Kidney tubule cell (primary cell): Measurements from ENCODE around the gene MCOLN1.
"Not testable (repeated sequence)": the region's sequence is repeated elsewhere in the genome, so short reads cannot be mapped to it uniquely, and the experiment has no call there.

ENCODE experiments used
- DNase-seq: peaks from one replicate; pipeline ENCODE4 v3.0.0-alpha.2; 2018; ENCODE audit warnings: low spot score

The MCOLN1 gene

DNA sequence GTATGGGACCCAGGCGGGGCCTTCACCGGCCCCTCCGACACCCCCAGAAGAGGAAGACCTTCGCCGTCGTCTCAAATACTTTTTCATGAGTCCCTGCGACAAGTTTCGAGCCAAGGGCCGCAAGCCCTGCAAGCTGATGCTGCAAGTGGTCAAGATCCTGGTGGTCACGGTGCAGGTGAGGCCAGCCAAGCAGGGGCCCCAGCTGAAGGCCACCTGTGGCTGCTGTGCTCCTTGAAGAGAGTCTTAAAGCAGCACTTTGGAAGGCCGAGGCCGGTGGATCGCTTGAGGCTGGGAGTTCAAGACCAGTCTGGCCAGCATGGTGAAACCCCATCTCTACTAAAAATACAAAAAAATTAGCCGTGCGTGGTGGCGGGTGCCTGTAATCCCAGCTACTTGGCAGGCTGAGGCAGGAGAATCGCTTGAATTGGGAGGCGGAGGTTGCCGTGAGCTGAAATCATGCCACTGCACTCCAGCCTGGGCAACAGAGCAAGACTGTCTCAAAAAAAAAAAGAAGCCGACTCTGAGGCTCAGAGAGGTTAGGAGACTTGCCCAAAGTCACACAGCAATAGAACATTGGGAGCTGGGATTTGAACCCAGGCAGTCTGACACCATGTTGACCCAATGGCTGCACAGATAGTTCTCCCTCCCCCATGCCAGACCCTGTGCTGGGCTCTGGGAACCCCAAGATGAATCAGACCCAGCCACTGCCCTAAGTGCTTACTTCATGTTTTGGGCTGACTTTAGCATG is 2.7 kb downstream of the MCOLN1 start:
- no peak for DNase-seq

DNA sequence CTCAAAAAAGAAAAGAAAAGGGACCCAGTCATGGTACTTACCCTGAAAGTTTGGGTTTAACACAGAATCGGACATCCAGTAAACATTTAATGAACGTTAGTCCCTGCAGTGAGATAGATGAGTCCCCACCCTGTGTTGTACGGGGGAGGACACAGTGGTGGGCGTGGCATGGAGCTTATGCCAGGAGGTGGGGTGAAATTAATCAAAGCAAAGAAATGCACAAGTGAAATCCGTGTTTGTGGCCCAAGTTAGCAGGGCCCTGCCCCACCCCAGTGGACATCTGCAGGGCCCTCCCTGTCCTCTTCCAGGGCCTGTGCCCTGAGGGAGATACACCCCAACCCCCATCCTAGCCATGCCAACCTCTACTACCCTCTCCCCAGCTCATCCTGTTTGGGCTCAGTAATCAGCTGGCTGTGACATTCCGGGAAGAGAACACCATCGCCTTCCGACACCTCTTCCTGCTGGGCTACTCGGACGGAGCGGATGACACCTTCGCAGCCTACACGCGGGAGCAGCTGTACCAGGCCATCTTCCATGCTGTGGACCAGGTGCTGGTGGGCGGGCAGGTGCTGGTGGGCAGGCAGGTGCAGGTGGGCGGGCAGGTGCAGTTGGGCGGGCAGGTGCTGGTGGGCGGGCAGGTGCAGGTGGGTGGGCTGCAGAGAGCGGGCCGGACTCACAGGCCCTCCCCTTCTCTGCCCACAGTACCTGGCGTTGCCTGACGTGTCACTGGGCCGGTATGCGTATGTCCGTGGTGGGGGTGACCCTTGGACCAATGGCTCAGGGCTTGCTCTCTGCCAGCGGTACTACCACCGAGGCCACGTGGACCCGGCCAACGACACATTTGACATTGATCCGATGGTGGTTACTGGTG is 3.9 kb downstream of the MCOLN1 start:
- no peak for DNase-seq

DNA sequence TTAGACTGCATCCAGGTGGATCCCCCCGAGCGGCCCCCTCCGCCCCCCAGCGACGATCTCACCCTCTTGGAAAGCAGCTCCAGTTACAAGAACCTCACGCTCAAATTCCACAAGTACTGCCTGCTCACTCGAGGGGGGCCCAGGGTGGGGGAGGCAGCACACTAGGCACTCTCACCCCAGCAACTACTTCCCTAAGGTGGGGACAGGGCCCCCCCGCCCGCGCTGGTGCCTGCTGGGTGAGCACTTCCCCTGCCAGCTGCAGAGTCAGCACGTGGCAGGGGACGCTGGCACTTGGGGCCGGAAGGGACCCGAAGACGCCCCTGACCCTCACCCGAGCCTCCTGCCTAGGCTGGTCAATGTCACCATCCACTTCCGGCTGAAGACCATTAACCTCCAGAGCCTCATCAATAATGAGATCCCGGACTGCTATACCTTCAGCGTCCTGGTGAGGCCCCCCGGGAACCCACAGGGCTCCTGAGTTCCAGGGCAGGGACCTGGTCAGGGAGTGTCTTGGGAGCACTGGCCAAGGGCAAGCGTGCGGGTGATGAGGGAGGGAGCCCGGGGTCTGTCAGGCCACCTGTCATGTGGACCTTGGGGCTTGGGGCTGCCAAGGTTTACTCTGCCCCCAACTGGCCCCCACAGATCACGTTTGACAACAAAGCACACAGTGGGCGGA is 5.2 kb downstream of the MCOLN1 start:
- no peak for DNase-seq

DNA sequence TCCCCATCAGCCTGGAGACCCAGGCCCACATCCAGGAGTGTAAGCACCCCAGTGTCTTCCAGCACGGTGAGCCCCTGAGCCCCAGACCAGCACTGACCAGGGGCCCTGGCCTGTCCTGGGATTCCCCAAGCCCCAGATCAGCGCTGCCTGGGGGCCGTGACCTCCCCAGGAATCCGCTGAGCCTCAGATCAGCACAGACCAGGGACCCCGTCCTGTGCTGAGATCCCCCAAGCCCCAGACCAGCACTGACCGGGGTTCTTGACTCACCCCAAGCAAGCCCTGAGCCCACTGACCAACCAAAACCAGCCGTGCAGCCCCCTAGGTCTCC is 5.7 kb downstream of the MCOLN1 start:
- no peak for DNase-seq

DNA sequence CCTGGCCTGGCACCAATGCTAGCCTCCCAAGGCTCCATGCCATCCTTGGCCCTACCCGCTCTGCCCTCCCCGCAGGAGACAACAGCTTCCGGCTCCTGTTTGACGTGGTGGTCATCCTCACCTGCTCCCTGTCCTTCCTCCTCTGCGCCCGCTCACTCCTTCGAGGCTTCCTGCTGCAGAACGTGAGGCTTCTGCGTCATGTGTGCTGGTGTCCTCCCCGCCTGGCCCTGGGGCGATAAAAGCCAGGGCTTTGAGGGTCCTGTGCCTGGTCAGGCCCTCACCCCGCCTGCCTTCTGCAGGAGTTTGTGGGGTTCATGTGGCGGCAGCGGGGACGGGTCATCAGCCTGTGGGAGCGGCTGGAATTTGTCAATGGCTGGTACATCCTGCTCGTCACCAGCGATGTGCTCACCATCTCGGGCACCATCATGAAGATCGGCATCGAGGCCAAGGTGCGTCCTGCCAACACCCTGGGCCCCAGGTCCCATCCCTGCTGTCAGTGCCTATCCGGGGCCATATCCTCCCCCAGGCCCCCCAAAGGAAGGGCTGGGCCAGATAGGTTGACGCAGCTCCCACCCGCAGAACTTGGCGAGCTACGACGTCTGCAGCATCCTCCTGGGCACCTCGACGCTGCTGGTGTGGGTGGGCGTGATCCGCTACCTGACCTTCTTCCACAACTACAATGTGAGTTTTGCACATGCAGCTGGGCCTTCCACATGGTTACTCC is 6.3 kb downstream of the MCOLN1 start:
- no peak for DNase-seq

DNA sequence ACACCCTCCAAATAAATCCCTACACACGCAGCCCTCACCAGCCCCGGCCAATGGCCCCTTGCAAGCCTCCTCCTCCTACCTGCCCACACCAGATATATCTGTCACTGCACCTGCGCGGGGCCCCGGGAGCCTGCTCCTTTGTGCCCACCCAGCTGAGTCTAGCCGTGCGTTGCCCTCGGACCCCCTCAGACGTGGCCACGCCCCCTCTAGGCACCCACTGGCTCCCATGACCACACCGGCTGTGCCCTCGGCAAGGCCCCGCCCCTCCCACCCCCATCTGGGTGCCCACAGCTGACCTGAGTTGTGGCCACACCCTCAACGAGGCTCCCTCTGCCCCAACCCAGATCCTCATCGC is 6.8 kb downstream of the MCOLN1 start:
- DNase-seq = no peak

DNA sequence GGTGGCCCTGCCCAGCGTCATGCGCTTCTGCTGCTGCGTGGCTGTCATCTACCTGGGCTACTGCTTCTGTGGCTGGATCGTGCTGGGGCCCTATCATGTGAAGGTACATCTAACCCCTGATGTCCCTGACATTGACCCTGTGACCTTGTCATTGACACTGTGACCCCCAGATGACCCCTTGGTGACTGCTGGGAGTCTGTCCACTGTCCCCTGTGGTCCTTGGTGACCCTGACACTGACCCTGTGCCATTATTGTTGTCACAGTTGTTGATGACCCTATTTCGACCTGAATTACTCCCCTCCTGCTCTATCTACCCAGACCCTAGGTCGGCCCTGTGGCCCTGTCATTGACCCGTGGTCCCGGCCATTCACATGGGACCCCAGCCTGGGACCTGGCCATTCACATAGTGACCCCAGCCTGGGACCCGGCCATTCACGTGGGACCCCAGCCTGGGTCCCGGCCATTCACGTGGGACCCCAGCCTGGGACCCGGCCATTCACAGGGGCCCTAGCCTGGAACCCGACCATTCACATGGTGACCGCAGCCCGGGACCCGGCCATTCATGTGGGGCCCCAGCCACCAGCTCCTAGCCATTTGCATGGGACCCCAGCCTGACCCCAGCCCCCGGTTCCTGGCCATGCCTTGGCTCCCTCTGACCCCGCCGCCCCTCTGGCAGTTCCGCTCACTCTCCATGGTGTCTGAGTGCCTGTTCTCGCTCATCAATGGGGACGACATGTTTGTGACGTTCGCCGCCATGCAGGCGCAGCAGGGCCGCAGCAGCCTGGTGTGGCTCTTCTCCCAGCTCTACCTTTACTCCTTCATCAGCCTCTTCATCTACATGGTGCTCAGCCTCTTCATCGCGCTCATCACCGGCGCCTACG is 7.4 kb downstream of the MCOLN1 start:
- no peak for DNase-seq

DNA sequence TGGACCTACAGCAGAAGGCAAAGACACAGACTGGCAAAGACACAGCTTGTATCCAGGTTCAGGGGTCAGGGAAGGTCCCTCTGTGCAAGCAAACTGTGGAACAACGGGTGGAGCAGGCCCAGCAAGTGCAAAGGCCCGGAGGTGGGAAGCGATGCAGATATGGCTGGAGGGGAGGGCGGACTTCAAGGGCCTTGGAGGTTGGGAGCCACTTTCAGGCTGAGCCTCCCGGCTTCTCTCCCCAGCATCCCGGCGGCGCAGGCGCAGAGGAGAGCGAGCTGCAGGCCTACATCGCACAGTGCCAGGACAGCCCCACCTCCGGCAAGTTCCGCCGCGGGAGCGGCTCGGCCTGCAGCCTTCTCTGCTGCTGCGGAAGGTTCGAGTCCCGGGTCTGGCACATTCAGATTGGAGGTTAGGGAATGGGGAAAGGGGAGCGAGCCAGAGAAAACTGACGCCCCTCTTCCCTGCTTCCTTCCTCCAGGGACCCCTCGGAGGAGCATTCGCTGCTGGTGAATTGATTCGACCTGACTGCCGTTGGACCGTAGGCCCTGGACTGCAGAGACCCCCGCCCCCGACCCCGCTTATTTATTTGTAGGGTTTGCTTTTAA is 11.0 kb downstream of the MCOLN1 start:
- DNase-seq = no peak

DNA sequence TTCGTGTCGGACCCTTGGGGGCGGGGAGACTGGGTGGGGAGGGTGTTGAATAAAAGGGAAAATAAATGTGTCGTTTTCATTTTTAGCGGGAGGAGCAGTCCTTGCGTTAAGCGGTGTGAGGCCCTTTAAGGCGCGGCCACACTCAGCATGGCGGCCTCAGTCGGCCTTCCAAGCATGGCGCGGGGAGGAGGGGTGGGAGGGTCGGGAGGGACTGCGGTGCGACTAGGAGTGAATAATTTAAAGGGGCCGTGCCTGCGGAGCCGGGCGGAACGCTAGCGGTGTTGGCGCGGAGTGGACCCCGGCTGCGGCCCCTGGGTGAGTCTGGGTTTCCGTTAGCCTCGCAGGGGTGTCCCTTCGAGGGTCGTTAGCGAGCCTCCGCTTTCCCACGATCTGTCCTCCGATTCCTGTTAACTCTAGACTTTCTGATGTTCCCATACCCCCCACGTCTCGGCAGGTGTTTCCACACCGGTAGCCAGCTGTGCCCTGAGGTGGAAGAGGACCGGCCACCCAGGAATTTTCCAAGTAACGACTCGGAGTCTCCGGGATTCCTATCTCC is 11.6 kb downstream of the MCOLN1 start:
- peak; percentile 83 for DNase-seq

DNA sequence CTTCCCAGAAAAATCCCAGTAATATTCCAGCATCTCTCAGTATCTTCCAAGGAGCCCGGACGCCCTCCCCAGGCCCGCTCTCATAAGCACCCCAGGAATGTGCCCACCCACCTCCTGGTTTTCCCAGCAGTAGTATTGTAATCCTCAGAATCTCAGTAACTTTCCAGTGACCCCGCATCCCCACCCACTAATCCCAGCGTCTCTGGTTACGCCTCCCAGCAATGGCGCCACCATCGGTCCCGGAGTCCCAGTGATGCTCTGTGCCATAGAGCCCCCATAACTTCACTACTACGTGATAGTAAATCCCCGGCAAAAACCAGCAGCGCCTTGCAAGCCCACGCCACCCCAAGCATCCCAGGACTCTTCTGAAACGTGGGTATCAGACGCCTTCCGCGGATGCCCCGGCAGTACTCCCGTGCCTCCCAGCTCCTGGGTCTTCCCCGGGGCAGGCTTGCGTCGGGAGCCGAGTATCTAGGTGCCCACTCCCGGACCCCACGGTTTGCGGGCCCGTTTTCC is 12.2 kb downstream of the MCOLN1 start:
- DNase-seq = peak; percentile 50

DNA sequence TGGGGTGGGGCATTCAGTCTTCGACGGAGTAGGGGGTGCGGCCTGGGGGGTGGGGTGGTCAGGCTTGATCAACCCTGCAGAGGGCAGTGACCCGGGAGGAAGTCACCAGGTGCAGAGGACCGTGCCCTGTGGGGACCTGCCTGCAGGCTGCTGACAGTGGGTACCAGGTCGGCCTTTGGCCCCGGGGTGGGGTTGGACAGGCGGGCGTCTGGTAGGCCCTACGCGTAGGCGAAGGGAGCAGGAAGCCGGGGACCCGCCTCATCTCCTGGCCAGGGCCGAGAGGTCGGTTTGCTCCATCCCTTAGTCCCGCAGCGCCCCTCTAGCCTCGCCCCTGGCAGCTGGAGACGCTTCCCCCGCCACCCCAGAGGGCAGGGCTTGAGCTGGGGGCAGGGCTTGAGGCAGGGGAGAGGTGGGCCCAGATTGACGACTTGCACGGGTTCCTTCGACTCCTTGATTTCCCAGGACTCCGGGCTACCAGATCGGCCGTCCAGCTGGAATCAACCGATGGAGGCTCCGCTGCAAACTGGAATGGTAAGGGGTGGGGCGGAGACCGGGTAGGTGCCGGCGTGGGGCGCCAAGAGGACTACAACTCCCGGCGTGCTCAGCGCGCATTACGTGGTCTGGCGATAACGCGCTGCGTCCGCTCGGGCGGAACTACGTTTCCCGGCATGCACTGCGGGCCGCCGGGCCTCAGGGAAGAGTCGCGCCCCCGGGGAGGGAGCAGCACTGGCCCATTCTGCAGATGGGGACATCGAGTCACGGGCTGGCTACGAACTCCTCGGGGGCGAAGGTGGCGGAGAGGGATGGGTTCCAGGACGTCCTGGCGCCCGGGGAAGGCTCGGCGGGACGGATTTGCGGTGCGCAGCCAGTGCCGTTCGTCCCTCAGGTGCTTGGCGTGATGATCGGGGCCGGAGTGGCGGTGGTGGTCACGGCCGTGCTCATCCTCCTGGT is 12.9 kb downstream of the MCOLN1 start, which contains the start of gene PNPLA6:
TSS of gene PNPLA6 (plus strand) at position 671 of the 951 bp plus-strand sequence. CDS start at position 743, 72 bp downstream.
- peak; percentile 93 for DNase-seq

DNA sequence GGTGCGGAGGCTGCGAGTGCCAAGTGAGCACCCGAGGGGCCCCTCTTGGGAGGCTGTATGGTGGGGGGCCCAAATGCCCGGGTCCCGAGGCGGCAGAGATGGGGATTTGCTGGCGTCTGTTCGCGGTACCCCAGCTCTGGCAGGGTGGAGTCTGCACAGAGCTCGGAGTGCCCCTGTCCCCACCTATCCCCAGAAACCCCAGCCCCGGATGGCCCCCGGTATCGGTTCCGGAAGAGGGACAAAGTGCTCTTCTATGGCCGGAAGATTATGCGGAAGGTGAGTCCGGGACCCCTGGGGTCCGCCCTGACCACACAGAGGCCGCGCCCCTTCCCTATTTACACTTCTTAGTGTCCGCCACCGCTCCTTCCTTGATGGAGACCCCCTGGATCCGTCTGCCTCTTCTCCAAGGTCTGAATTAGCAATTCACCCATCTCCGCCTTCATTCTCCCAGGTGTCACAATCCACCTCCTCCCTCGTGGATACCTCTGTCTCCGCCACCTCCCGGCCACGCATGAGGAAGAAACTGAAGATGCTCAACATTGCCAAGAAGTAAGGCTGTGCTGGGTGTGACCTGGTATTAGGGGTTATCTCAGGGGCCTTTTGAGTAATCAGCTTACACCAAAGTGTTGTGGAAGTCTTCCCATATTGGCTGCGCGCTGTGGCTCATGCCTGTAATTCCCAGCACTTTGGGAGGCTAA is 13.7 kb downstream of the MCOLN1 start:
- DNase-seq = no peak

DNA sequence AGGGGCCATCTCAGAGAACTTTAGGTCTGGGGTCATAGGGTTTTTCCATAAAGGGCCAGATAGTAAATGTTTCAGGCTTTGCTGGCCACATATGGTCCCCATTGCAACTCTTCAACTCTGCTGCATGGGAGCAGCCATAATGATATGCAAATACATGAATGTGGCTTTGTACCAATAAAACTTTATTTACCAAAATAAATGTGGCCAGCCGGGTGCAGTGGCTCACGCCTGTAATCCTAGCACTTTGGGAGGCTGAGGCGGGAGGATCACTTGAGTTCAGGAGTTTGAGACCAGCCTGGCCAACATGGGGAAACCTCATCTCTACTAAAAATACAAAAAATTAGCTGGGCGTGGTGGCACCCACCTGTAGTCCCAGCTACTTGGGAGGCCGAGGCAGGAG is 16.6 kb downstream of the MCOLN1 start:
- not testable (repeated sequence) for DNase-seq

DNA sequence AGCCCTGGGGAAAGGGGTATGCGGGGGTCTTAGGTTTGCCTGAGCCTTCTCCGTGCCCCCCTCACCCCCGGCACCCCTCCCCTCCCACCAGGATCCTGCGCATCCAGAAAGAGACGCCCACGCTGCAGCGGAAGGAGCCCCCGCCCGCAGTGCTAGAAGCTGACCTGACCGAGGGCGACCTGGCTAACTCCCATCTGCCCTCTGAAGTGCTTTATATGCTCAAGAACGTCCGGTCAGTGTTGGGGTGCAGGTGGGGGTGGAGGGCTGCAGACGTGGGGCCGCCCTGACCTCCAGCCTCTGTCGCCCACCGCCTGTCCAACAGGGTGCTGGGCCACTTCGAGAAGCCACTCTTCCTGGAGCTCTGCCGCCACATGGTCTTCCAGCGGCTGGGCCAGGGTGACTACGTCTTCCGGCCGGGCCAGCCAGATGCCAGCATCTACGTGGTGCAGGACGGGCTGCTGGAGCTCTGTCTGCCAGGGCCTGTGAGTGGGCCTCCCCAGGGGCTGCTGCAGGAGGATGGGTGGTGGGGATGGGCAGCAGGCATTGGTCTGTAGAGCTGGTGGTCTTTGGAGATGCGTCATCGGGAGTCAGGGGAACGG is 17.5 kb downstream of the MCOLN1 start:
- DNase-seq = no peak

DNA sequence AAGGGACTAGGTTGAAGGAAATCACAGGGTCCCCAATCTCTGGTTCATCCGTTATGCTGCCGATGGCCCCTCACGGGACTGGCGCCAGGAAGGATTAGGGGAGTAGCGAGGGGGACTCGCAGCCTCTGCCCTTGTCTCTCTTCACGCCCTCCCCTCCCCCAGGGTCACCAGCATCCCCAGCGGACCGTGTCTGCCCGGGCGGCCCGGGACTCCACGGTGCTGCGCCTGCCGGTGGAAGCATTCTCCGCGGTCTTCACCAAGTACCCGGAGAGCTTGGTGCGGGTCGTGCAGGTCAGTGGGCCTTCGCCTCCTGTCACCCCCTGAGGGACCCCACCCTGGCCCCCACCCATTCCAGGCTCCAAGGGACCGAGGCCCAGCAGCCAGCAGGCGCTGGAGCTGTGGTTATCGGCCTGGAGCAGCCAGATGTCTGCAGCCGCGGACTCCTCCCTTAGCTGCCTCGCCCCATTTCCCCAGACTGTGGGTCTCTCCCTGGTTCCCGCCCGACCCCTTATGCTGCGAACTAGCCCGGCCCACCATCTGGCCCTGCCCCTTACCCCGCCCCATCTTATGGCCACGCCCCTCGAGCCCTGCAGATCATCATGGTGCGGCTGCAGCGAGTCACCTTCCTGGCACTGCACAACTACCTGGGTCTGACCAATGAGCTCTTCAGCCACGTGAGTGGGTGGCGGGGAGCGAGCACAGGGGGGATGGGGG is 18.5 kb downstream of the MCOLN1 start:
- peak; percentile 34 for DNase-seq

DNA sequence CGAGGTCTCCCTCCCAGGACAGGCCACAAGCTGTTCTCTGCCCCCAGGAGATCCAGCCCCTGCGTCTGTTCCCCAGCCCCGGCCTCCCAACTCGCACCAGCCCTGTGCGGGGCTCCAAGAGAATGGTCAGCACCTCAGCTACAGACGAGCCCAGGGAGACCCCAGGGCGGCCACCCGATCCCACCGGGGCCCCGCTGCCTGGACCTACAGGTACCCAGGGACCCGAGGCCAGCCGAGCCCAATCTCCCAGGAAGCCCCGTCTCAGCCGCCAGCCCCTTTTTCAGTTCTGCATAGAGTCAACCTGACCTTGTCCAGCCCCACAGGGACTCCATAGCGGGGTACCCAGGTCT is 19.0 kb downstream of the MCOLN1 start:
- no peak for DNase-seq

DNA sequence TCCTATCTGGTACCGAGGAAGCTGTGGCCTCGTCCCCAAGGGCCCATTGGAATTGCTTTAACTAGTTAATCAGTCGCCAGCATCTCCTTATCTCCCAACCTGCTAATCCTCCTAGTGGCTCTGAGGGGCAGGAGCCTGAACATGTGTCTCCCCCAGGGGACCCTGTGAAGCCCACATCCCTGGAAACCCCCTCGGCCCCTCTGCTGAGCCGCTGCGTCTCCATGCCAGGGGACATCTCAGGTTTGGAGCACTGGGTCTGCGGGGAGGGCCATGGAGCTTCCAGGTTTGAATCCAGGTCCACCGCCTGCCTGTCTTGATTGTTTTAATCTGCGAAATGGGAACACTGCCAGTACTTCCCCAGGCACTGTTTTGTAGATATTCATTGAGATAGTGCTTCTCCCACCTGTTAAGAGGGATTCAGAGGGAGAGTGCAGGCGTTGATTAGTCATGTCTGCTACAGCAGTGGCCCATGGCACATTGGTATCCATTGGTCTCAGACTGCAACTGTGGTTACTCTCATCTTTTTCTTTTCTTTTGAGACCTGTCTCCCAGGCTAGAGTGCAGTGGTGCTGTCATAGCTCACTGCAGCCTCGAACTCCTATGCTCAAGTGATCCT is 19.5 kb downstream of the MCOLN1 start:
- no peak for DNase-seq
